ENCODE data around the gene SULT1C4. TPM values are rescaled to one million over a fixed set of nuclear protein-coding genes. Genes with fewer than 3 reads are reported as not detected.

The SULT1C4 gene
- total RNA-seq, 1 experiment from 2014 or later = 0.96 TPM

DNA sequence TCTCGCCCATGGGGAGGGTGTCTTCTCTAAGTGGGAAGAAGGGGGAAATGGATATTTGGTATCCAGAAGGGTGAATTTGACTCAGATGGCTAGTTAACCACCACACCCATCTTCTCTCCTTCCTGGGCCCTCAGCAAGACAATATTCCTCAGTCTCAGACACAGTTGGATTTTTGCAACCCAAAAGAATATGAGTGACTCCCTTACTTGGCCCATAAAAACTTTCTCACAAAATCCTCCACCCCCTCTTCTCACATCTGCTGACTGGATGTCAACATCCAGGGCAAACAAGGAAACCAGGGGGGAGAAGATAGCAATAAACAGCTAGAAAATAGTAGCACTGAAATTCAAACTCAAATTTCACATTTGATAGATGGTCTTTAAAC lies 35.9 kb downstream of the SULT1C4 start:
- no peaks in the 10 kb centered on the region for H3K27me3 Mint-ChIP-seq (ENCODE audit: low read depth)
- no peaks in the 10 kb centered on the region for H3K9me3 ChIP-seq (ENCODE audit: control insufficient read depth, low read depth, low read length)
- H3K4me1 Mint-ChIP-seq = no peaks in the 10 kb centered on the region
- H3T11ph ChIP-seq (ENCODE audit: low read length) = no peak overlapping the region
- H2BK5ac ChIP-seq (ENCODE audit: insufficient read length, low read length) = no peak overlapping the region
- H3K9ac ChIP-seq (ENCODE audit: extremely low read depth, insufficient read length, low read length) = no peak overlapping the region
- no peak overlapping the region for H2BK15ac ChIP-seq (ENCODE audit: low read depth, low read length)
- H3K79me2 ChIP-seq (ENCODE audit: insufficient read depth, low read length) = no peaks in the 10 kb centered on the region
- H3K4me2 ChIP-seq (ENCODE audit: insufficient read depth, insufficient read length, low read length) = no peak overlapping the region
- H3K14ac ChIP-seq (ENCODE audit: insufficient read depth, low read length) = no peak overlapping the region
- no peaks in the 10 kb centered on the region for H3K36me3 Mint-ChIP-seq (ENCODE audit: insufficient read depth in 1 of 3, low read depth in 3 of 3)
- no peak overlapping the region for H2BK12ac ChIP-seq (ENCODE audit: insufficient read length, low read depth, low read length)
- H3K18ac ChIP-seq (ENCODE audit: insufficient read length, low read depth, low read length) = no peak overlapping the region
- H3K27ac ChIP-seq (ENCODE audit: insufficient read length, low read depth, low read length) = no peak overlapping the region
- no peak overlapping the region for H3K27ac Mint-ChIP-seq
- no peak overlapping the region for H4K5ac ChIP-seq (ENCODE audit: insufficient read length, low read depth, low read length)
- no peaks in the 10 kb centered on the region for H3K23me2 ChIP-seq (ENCODE audit: insufficient read length, low read depth, low read length, poor library complexity, severe bottlenecking)
- H4K8ac ChIP-seq (replicated peaks; ENCODE audit: insufficient read length, low read depth, low read length) = no peak overlapping the region
- H3K9me3 Mint-ChIP-seq = no peaks in the 10 kb centered on the region
- no peak overlapping the region for H3K56ac ChIP-seq (ENCODE audit: insufficient read length, low read depth, low read length)
- DNase-seq = no peak
- no peak overlapping the region for H3K4me3 Mint-ChIP-seq
- H2BK20ac ChIP-seq (ENCODE audit: low read depth, low read length, poor library complexity, severe bottlenecking) = no peak overlapping the region
- no peak overlapping the region for H3K4ac ChIP-seq (ENCODE audit: low read depth, low read length)
- no peak overlapping the region for H2AFZ ChIP-seq (ENCODE audit: low read length)
- H3K79me1 ChIP-seq (ENCODE audit: insufficient read depth, low read depth, low read length, poor library complexity, severe bottlenecking) = no peaks in the 10 kb centered on the region
- no peaks in the 10 kb centered on the region for H3K27me3 ChIP-seq (ENCODE audit: insufficient read depth, low read length)
- TF ChIP-seq CTCF (conservative IDR thresholded peaks at IDR 0.05) = no peak
- H2BK120ac ChIP-seq (ENCODE audit: low read depth, low read length, poor library complexity, severe bottlenecking) = no peak overlapping the region
- no peak overlapping the region for H2AK5ac ChIP-seq (ENCODE audit: insufficient read length, low read length)
- H3K23ac ChIP-seq (ENCODE audit: insufficient read length, low read depth, low read length) = no peak overlapping the region
- H4K20me1 ChIP-seq (ENCODE audit: control insufficient read depth, insufficient read depth, insufficient read length) = no peaks in the 10 kb centered on the region
- no peak overlapping the region for H4K91ac ChIP-seq (ENCODE audit: insufficient read length, low read depth, low read length)
- no CpG with 5 or more reads among the region's 1 CpG for WGBS (ENCODE audit: extremely low coverage, insufficient read length, low lambda C conversion rate)
- H3K4me1 ChIP-seq (ENCODE audit: insufficient read depth, low read length) = no peaks in the 10 kb centered on the region

All from H9 (cell line).